Stimulated activated CD8-positive, alpha-beta memory T cell treated with anti-CD3 and anti-CD28 coated beads, Interleukin-2, amount 100 ng/mL, for 1 hour (primary cell): ENCODE data around the gene RNF11.

Experiments
- DNase-seq, 2 donors: peaks; one replicate each; pipeline ENCODE4 v3.0.0-alpha.2; 2020; ENCODE audit warnings: low read depth in 2 of 2

RNF11 gene

DNA sequence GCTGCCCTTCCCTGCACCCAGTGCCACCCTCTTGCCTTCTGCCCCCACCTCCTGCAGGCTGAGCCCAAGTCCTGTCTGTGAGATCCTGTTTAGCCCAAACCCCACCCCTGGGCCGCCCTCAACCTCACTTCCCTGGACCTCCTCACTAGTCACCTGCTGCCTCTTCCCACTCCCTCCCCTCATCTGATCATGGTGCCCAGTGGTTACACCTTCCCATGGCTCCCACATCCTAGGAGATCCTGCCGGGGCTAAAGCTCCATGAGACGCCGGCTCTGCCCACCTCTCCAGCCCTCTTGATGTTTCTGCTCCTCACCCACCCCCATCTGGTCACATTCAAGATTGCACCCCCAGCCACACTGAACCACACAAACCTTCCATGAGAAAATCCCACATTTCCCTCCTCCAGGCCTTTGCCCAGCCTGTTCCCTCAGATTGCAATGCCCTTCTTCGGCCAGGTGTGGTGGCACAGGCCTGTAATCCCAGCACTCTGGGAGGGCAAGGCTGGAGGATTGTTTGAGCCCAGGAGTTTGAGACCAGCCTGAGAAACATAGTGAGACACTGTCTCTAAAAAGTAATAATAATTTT lies 77.3 kb downstream of the RNF11 start:
- no peak for DNase-seq

DNA sequence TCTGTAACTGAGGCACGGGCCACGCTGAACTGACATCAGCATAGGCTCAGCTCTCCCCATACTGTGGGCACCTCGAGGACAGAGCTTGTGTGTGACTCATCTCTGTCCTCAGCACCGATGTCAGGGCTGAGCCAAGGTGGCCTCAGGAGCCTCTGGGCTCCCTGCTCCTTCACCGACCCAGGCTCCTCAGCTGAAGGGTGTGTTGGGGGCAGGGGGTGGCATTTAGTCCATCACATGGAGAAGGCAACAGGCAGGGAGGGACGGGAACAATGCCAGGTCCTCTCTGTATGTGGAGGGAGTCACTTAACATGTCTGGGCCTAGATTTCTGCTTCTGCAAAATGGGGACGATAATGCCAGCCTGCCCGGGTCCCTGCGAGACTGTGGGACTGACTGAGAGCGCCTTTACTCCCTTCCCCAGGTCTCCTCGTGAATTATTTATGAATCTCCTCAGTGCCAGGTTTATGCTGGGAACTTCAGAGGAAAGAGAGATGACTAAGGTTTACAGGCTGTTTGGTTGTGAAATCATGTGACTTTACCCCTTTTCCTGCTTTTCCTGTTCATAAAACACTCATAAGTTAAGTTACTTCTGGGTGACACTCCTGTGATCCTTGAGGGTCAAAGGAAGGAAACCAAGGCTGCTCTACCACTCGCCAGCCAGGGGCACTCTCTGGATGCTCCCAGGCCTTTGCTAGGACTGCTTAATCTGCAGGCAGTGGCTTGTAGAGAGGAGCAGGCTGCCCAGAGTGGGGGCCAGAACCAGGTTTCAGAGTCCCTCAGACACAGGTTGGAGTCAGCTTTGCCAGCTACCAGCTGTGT lies 78.1 kb downstream of the RNF11 start:
- DNase-seq: no peak

DNA sequence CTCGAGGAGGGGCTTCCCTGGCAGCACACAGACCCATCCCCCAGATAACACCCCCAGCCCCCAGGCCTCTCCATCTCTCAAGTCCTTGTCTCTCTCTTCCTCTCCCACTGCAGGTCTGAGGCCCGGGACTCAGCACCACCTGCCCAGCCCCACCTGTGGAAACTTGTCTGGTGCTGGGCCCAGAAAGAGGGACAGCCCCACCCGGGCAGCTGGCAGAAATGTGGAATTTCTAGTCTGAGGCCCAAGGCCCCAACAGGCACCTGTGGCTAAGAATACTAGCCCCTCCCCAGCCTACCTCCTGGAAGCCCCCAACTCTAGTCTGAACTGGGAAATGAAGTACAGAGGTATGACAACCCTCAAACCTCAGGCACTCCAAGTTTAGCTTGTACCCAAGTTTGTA lies 78.9 kb downstream of the RNF11 start:
- DNase-seq: no peak

DNA sequence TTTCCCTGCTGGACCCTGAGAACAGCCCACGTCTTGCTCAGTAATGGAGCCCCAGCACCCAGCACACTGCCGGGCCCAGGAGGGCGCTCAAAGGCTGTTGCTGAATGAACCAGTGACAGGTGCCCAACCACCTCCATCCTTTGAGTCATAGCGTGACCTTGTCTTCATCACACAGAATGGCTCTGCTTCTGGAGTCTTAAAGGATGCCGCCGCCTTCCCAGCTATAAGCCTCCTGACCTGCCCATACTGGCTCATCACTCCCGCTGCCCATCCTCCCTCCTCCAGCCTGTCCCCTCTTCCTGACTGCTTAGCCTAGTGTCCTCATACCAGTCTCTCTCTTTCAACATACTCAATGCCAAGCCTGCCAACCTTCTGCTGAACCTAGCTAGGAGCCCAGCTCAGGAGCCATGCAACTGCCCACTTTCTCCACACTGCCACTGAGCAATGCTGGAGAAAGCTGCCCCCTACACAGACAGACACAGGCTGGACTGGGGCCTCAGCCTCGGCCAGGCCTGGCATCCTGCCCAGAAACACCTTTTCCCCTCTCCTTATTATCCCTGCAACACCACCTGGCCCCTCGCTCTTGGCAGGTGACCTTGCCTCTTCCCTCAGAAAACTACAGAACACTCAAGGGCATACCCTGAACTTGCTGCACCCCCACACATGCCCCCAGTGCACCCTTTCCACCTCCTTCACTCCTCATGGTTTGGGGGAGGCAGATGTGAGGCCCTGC lies 80.2 kb downstream of the RNF11 start:
- DNase-seq: no peak

DNA sequence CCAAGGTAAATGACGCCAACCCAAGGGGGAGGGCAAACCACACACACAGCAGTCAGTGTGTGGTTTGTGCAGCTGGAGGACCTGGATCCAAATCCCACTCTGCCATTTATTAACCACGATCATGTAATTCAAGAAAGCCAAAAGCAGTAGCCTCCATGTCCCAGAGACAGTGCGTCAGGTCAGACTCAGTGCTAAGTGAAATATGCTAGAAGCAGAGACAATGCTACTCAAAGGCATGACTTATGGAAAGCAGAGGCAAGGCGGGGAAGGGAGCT lies 80.7 kb downstream of the RNF11 start:
- no peak for DNase-seq

DNA sequence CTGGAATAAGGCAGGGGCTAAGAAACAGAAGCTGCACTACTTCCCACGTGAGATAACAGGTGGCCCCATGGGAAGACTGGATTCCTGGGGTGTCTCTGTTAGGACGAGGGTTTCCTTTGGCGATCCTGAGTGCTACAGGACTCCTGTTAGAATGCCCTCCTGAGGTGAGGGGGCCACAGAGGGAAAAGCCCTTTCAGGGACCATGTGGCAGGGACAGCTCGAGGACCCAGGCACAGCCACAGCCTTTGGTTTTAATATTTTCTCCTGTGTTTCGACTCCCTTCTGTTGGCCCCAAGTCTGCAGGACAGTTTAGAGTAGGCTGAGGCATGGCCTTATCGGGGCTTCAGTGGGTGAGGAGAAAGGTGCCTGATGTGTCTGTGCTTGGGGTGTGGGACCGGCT lies 81.7 kb downstream of the RNF11 start:
- no peak for DNase-seq

DNA sequence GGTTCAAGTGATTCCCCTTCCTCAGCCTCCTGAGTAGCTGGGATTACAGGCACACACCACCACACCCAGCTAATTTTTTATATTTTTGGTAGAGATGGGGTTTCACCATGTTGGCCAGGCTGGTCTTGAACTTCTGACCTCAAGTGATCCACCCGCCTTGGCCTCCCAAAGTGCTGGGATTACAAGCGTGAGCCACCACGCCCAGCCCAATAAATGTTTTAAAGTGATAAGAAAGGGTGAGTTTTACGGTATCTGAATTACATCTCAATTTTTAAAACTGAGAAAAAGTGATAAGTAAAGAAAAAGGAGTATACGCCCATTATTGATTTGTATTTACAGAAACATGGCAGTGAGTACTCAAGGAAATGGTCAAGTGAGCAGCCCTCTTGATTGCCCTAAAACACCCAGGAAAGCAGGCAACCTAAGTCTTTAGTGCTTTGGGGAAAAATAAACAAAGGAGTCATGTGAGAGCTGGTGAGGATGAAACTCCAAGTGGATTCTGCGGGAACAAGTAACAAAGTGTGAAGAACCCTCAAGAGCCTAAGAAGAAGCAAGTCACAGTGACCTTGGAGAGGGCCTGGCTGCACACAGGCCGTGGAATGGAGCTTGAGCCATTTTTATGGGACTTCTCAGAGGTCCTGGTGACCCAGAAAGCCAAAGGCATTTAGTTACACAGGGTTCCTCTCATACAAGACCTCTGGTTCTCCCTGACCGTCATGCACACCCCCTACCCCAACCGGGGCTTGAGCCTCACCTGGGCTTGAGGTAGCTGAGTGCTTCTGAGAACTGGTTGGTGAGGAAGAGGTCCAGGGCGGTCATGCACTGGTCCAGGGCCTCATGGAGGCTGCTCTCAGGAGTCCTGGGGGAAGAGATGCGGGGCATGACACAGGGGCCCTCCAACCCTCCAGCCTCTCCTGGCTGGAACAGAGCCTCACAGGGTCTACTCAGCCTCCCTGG lies 85.2 kb downstream of the RNF11 start:
- no peak for DNase-seq

DNA sequence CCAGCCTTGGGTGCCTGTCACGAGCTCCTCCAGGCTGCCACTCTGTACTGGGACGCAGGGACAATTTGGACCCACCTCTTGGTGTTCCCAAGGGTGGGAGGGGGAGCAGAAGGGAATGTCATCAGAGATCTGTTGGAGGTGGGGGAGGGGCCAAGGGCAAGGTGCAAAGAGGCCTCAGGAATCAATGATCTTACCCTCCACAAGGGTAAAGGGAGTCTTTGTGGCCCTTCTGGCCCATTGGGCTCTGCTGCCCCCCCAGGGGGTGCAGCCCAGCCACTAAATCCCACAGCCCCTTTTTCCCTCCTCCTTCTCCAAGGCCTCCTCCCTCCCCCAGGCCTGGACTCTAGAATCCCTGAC lies 85.8 kb downstream of the RNF11 start:
- DNase-seq: no peak

DNA sequence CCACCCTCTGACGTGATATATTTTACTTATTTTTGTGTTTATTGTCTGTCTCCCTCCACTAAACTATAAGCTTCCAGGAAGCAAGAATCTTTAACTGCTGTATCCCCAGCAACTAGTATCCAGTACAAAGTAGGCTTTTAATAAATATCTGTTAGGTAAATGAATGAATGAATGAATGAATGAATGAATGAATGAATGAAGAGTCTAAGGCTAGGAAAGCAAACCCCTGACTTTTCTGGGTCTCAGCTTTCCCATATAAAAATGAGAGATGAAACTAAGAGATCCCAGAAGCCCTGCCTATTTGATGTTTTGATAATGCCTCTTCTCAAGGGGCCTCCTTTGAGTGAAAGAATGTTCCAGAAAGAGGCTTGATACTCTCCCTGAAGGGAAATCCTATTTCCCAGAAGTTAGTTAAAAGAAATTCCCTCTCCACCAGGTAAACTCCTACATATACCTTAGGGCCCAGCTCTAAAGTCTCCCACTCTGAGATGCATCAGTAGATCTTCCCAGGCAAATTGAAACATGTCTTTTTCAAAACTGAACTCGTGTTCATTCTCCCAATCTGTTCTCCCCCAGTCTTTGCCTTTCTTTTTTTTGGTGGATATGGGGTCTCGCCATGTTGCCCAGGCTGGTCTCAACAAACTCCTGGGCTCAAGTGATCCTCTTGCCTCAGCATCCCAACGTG lies 86.5 kb downstream of the RNF11 start:
- DNase-seq: no peak
